Measurements from ENCODE around the gene KANSL1.

Gene KANSL1

DNA sequence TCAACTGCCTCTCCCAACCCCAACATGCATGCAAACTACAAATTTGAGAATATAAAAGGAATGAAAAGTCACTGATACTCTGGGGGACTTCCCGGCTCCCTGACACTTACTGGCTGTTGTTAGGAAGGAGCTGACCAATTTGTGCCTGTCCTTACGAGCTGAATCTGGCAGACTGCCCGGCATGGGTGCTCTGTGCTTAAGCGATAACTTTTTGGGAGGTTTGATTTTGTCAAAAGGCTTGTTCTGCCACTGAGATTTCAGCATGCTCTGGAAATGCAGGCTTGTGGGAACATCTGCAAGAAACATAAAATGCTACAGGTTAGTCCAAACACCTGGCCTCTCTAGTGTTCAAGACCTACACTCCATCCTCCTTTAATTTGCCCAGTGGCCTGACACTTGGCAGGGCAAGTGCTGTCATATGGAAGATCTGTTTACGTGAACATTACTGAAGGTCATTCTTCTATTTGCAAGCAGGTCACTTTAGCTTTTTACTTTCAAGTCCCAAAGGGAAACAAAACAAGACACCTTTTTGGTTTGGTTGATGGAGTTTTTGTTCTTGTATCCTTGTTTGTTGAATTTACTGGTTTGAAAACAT is 153.5 kb downstream of the KANSL1 start:
- DNase-seq (ENCODE audit: low read depth), result no peak

DNA sequence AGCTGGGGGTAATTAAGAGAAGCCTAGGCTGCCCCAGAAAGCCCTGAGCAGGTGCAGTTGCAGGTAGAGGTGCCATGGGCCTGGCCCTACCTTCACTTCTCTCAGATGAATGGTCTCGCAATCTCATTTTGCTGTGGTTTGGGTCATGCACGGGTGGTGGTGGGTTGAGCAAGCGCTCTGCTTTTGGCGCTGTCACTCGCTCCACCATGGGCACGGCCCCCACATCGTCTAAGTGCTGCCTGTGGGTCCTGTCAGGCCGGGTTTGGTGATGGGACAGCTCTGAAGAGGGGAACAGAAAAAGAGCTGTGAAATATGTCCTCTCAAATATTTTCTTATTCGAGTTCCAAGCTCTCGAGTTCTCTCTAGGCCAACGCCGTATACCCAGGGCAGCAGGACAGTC is 154.3 kb downstream of the KANSL1 start:
- no peak for DNase-seq (ENCODE audit: low read depth)

DNA sequence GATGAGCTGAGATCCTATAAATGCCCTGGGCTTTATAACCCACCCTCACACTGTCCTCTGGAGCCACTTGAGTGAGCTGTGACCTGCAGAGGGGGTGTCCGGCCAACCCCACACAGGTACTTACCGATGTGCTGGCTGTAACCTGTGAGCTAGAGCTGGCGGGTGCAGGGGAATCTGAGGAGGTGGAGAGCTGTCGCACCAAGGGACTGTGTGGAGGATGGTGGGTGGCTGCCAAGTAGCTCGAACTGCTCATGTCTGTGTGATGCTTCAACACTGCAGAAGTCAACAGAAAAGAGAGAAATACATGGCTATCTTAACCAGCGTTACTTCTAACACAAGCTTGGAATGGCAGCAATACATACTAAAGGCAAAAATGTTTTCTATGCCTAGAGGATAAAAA is 154.8 kb downstream of the KANSL1 start:
- DNase-seq (ENCODE audit: low read depth), result no peak

DNA sequence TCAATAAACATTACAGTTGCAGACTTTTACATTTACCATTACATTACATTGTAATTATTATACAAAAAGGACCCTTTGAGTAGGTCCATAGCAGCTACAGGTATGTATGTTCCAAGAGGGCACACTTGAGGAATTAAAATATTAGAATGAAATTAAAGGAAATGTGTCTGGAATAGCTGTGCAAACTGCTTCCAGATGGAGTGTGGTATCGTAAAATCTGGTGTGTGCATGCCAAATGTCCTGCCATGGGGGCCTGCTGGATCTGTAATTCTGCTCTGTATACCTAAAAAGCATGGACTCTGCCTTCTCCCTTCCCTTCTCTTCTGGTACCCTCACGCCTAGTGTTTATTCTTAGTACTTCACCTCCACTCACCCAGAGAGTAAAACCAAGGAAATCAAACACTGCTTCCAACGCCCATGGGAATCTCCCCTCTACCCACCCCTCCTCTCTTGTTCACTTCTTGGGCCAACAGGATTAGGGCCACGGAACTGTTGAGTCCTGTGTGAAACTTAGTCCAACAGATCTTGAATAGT is 155.4 kb downstream of the KANSL1 start:
- no peak for DNase-seq (ENCODE audit: low read depth)

DNA sequence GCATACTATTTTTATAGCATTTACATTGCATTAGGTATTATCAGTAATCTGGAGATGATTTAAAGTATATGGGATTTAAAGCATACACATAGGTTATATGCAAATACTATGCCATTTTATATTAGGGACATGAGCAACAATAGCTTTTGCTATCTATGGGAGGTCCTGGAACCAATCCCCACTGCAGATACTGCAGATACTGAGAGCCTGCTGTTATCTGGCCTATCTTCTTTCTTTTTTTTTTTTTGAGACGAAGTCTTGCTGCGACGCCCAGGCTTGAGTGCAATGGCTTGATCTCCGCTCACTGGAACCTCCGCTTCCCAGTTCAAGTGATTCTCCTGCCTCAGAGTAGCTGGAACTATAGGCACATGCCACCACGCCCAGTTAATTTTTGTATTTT is 156.7 kb downstream of the KANSL1 start:
- DNase-seq (ENCODE audit: low read depth), result no peak

DNA sequence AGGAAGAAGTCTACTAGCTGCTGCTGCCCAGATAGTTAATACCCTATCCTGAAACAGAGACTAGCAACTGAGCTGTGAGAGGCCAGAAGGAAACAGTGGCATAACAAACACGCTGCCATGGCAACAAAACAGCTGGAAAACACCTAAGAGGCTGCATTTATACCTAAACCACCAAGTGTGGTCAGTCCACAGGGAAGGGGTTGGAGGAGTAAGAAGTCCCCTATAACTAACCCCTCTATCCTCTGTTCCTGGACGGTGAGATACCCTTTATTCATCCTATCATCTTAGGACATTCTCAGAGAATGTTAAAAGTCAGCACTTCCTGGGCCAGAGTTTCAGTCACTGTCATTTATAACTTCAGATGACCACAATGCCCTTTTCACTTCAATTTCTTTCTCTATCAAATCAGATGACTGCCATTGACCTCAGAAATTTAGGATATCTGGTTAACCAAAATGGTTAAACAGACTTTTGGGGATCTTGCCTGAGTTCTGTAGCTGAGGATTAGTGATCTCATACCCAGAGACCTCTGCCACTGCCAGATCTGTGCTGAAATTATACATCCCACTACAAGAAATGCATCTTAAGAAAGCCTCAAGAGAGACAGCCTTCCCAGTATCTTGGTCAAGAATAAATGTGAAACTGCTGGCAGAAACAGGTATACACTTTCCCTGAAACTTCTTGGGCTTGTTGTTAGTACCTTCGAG is 158.0 kb downstream of the KANSL1 start:
- DNase-seq (ENCODE audit: low read depth), result no peak

DNA sequence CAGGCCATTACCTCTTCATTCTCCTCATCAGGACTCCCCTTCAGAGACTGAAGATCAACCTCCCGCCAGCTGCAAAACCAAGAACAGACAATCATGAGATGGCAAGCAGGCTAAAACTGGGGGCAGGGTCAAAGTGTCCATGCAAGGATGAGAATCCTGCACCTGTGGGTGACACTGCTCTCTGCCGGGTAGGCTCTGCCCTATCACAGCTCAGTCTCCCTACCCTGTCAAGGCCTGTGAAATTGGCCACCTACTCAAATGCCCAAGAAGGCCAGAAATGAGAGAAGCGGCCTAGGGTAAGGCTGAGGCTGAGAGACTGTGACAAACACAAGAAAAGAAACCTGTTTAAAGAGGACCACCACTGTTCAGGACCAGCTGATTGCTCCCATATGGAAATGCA is 159.8 kb downstream of the KANSL1 start:
- DNase-seq (ENCODE audit: low read depth), result no peak

DNA sequence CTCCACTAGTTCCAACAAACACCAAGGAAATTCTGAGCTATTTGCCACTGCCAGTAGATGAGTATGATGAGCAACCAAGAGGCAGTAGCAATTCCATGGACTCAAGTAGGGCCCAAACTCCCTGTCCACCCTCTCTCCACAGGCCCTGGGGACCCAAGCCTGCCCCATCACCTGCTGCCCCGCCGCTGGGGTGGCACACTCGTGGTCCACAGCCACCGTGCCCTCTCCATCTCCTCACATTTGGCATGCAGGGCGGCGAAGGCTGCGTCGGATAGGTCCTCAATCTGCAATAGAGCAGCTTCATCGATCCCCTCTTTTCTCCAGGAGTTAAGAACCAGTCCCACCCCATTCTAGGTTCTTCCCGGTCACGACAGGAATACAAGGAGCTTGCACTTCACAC is 160.3 kb downstream of the KANSL1 start:
- DNase-seq (ENCODE audit: low read depth), result no peak

DNA sequence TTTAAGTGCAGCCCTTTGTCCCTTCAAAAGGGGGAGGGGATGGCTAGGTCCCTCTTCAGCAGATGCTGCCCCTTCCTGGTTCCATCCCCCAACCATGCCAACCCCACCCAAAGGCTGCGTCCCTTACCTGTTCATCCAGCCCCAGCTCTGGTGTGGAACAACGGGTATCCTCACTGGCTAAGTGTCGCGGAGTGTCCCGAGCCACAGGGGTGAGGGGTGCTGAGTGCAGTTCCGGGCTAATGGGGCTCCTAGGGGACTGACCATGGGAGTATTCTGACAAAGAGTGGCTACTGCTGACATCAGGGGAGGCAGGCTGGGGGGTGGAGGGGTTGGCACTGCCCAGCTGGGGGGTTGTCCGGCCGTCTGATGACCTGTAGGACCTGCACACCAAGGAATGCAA is 161.3 kb downstream of the KANSL1 start:
- no peak for DNase-seq (ENCODE audit: low read depth)

DNA sequence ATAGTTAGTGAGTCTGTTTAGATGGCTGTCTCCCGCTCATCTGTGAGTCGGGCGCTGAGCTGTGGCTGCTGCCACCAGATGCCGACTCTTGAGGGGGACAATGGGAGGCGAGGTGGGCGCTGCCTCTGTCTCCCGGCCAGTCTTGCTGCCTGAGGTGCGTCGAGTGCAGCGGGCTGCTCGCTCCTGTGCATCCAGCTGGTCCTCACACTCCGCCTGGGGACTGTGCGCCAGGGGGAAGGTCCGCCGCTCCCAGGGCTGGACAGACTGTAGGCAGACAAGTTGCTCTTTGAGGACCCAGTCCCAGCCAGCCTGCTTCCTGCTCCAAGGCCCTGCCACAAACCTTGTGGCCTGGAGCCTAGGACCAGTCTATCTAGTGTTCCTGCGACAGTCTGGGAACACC is 161.8 kb downstream of the KANSL1 start:
- DNase-seq (ENCODE audit: low read depth), result no peak

DNA sequence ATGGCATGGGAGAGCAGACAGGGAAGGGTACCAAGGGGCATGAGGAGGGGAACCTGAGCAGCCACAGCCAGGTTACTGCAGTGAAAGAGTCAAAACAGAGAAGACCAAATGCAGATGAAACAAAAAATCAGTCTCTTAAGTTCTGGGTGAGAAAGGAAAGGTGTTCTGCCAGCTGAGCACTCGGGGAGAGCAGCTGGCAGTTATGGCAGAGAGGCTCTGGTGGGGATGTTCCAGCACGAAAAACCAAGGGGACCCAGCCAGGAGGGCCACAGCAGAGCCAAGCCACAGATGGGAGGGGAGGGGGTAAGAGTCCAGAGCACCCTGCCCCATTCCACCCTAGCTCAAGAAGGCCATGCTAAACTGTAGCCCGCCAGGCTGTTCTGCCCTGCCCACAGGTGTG is 162.5 kb downstream of the KANSL1 start:
- DNase-seq (ENCODE audit: low read depth), result no peak

DNA sequence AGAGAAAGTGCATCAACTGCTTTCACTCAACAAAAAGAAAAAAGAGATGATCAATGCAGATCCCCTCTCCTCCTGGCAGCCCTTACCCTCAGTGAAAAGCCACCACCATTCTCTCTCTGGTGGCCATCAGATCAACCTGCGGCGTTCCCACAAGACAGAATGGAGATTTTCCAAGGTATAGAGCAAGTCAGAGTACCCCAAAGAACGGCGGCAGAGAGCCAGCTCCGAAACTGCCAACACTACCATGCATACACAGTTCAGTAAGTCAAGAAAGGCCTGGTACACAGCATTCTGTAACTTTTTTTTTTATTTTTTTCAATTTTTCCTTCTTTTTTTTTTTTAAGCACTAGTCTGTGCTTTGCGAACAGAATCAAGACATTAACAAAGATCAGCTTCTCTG is 163.6 kb downstream of the KANSL1 start:
- DNase-seq (ENCODE audit: low read depth), result no peak

DNA sequence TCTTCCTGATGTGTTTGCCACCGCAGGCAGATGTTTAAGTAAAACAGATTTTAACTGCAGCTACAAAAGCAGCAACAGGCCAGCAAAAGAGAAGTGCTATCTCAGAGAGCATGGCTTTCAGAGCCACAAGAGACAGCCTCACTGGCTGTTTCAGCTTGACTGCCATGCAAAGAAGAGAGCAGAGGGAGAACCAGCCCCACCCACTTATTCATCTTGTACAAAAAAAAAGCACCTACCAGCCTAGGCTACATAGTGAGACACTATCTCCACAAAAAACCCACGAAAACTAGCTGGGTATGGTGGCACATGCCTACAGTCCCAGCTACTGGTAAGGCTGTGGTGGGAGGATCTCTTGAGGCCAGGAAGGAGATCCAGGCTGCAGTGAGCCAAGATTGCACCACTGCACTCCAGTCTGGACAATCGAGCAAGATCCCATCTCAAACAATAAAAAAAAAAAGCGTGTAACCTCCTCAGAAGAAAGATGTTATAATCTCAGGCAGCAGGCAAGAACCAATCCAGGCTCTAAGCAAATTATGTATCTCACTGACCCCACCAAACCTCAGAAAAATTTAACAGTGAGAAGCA is 164.2 kb downstream of the KANSL1 start:
- DNase-seq (ENCODE audit: low read depth), result no peak

DNA sequence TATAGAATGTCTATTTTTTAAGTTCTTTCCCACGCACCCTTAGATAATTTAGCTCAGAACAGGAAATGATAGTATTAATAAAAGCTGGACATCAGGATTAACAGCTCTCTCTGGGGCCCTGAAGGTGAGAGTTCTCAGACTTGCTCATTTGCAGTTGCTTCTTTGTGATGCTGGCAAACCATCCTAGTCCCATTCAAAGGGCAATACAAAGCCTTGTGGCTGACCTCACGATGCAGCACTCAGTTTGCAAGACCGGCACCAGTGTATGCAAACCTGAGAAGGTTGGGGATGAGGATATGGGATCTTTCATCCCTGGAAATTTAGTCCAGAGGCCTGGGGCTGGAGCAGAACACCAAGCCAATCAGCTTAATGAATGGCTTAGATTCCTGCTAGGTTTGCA is 164.9 kb downstream of the KANSL1 start:
- DNase-seq (ENCODE audit: low read depth), result no peak

DNA sequence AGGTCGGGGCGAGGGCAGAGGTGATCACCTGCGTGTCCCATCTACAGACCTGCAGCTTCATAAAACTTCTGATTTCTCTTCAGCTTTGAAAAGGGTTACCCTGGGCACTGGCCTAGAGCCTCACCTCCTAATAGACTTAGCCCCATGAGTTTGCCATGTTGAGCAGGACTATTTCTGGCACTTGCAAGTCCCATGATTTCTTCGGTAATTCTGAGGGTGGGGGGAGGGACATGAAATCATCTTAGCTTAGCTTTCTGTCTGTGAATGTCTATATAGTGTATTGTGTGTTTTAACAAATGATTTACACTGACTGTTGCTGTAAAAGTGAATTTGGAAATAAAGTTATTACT is 165.3 kb downstream of the KANSL1 start:
- no peak for DNase-seq (ENCODE audit: low read depth)

DNA sequence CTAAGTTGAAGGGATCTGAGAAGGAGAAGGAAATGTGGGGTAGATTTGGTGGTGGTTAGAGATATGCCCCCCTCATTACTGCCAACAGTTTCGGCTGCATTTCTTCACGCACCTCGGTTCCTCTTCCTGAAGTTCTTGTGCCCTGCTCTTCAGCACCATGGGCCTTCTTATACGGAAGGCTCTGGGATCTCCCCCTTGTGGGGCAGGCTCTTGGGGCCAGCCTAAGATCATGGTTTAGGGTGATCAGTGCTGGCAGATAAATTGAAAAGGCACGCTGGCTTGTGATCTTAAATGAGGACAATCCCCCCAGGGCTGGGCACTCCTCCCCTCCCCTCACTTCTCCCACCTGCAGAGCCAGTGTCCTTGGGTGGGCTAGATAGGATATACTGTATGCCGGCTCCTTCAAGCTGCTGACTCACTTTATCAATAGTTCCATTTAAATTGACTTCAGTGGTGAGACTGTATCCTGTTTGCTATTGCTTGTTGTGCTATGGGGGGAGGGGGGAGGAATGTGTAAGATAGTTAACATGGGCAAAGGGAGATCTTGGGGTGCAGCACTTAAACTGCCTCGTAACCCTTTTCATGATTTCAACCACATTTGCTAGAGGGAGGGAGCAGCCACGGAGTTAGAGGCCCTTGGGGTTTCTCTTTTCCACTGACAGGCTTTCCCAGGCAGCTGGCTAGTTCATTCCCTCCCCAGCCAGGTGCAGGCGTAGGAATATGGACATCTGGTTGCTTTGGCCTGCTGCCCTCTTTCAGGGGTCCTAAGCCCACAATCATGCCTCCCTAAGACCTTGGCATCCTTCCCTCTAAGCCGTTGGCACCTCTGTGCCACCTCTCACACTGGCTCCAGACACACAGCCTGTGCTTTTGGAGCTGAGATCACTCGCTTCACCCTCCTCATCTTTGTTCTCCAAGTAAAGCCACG is 165.9 kb downstream of the KANSL1 start:
- DNase-seq (ENCODE audit: low read depth), result no peak

DNA sequence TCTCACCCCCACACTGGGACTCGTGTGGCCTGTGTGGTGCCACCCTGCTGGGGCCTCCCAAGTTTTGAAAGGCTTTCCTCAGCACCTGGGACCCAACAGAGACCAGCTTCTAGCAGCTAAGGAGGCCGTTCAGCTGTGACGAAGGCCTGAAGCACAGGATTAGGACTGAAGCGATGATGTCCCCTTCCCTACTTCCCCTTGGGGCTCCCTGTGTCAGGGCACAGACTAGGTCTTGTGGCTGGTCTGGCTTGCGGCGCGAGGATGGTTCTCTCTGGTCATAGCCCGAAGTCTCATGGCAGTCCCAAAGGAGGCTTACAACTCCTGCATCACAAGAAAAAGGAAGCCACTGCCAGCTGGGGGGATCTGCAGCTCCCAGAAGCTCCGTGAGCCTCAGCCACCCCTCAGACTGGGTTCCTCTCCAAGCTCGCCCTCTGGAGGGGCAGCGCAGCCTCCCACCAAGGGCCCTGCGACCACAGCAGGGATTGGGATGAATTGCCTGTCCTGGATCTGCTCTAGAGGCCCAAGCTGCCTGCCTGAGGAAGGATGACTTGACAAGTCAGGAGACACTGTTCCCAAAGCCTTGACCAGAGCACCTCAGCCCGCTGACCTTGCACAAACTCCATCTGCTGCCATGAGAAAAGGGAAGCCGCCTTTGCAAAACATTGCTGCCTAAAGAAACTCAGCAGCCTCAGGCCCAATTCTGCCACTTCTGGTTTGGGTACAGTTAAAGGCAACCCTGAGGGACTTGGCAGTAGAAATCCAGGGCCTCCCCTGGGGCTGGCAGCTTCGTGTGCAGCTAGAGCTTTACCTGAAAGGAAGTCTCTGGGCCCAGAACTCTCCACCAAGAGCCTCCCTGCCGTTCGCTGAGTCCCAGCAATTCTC is 166.8 kb downstream of the KANSL1 start:
- no peak for DNase-seq (ENCODE audit: low read depth)

DNA sequence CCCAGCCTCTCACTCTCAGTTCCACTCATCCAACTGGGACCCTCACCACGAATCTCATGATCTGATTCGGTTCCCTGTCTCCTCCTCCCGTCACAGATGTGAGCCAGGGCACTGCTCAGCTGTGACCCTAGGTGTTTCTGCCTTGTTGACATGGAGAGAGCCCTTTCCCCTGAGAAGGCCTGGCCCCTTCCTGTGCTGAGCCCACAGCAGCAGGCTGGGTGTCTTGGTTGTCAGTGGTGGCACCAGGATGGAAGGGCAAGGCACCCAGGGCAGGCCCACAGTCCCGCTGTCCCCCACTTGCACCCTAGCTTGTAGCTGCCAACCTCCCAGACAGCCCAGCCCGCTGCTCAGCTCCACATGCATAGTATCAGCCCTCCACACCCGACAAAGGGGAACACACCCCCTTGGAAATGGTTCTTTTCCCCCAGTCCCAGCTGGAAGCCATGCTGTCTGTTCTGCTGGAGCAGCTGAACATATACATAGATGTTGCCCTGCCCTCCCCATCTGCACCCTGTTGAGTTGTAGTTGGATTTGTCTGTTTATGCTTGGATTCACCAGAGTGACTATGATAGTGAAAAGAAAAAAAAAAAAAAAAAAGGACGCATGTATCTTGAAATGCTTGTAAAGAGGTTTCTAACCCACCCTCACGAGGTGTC is 167.6 kb downstream of the KANSL1 start:
- no peak for DNase-seq (ENCODE audit: low read depth)

DNA sequence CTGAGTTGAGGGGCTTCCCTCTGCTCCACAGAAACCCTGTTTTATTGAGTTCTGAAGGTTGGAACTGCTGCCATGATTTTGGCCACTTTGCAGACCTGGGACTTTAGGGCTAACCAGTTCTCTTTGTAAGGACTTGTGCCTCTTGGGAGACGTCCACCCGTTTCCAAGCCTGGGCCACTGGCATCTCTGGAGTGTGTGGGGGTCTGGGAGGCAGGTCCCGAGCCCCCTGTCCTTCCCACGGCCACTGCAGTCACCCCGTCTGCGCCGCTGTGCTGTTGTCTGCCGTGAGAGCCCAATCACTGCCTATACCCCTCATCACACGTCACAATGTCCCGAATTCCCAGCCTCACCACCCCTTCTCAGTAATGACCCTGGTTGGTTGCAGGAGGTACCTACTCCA is 168.2 kb downstream of the KANSL1 start:
- DNase-seq (ENCODE audit: low read depth), result no peak

DNA sequence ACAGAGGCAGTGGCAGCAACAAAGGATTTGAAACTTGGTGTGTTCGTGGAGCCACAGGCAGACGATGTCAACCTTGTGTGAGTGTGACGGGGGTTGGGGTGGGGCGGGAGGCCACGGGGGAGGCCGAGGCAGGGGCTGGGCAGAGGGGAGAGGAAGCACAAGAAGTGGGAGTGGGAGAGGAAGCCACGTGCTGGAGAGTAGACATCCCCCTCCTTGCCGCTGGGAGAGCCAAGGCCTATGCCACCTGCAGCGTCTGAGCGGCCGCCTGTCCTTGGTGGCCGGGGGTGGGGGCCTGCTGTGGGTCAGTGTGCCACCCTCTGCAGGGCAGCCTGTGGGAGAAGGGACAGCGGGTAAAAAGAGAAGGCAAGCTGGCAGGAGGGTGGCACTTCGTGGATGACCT is 168.6 kb downstream of the KANSL1 start:
- no peak for DNase-seq (ENCODE audit: low read depth)

DNA sequence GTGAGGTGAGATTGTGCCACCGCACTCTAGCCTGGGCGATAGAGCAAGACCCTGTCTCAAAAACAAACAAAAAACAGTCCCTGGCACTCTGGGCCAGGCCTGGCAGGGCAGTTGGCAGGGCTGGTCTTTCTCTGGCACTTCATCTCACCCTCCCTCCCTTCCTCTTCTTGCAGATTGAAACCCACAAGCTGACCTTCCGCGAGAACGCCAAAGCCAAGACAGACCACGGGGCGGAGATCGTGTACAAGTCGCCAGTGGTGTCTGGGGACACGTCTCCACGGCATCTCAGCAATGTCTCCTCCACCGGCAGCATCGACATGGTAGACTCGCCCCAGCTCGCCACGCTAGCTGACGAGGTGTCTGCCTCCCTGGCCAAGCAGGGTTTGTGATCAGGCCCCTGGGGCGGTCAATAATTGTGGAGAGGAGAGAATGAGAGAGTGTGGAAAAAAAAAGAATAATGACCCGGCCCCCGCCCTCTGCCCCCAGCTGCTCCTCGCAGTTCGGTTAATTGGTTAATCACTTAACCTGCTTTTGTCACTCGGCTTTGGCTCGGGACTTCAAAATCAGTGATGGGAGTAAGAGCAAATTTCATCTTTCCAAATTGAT is 169.3 kb downstream of the KANSL1 start:
- no peak for DNase-seq (ENCODE audit: low read depth)

Measured in HS-5 (cell line).